ENCODE results near the gene MARK3. TPM values are rescaled to one million over a fixed set of nuclear protein-coding genes. Genes with fewer than 3 reads are reported as not detected.

The MARK3 gene
- total RNA-seq, 1 donor from 2014 or later, result 124 TPM

- Mint-ChIP-seq H3K27me3 (ENCODE audit: low read depth, unreplicated experiment) (no peaks in the 10 kb centered on the region), H3K4me1 (ENCODE audit: low read depth, unreplicated experiment) (peaks cover 27% of the 10 kb centered on the region), H3K36me3 (ENCODE audit: low read depth, unreplicated experiment) (peaks cover 4% of the 10 kb centered on the region), H3K27ac (ENCODE audit: unreplicated experiment) (no peak overlapping the region), H3K4me3 (ENCODE audit: unreplicated experiment) (no peak overlapping the region), H3K9me3 (ENCODE audit: unreplicated experiment) (no peaks in the 10 kb centered on the region)
- Histone ChIP-seq H3K9ac (ENCODE audit: low read length) (no peak overlapping the region), H3K27ac (ENCODE audit: low read depth, low read length) (no peak overlapping the region), H3K27me3 (ENCODE audit: insufficient read depth, low read length) (no peaks in the 10 kb centered on the region), H3K36me3 (ENCODE audit: insufficient read depth, low read length) (peaks cover 5% of the 10 kb centered on the region), H3K4me2 (ENCODE audit: low read length) (no peak overlapping the region), H4K20me1 (ENCODE audit: insufficient read depth, low read length) (peaks cover 91% of the 10 kb centered on the region), H2AFZ (ENCODE audit: low read depth, low read length) (no peak overlapping the region), H3K4me1 (ENCODE audit: insufficient read depth, low read length) (peaks cover 14% of the 10 kb centered on the region), H3K79me2 (ENCODE audit: insufficient read depth, low read length) (peaks cover 96% of the 10 kb centered on the region), H3K9me3 (ENCODE audit: insufficient read depth, low read depth, low read length) (no peaks in the 10 kb centered on the region), H3K4me3 (ENCODE audit: insufficient read depth, low read depth, low read length) (no peak overlapping the region)
- DNase-seq (ENCODE audit: low read depth) (no peak), FAIRE-seq (no peak)
- no peak for TF ChIP-seq EZH2 (IDR thresholded peaks at IDR 0.05; ENCODE audit: insufficient read depth, low read length)
- no peak for TF ChIP-seq CTCF (IDR thresholded peaks at IDR 0.05; ENCODE audit: insufficient read depth, low read depth, low read length)
These were observed 57.9 kb downstream of the MARK3 start for GRCh38 chr14:103443111-103443510.

GRCh38 chr14:103444837-103445524 is 59.8 kb downstream of the MARK3 start:
- Histone ChIP-seq H2AFZ (ENCODE audit: low read depth, low read length) (no peak overlapping the region), H3K4me1 (ENCODE audit: insufficient read depth, low read length) (peaks cover 14% of the 10 kb centered on the region), H3K36me3 (ENCODE audit: insufficient read depth, low read length) (peaks cover 2% of the 10 kb centered on the region), H4K20me1 (ENCODE audit: insufficient read depth, low read length) (peaks cover 83% of the 10 kb centered on the region), H3K9me3 (ENCODE audit: insufficient read depth, low read depth, low read length) (no peaks in the 10 kb centered on the region), H3K4me2 (ENCODE audit: low read length) (peak overlapping the region; percentile 16), H3K27me3 (ENCODE audit: insufficient read depth, low read length) (no peaks in the 10 kb centered on the region), H3K4me3 (ENCODE audit: insufficient read depth, low read depth, low read length) (no peak overlapping the region), H3K9ac (ENCODE audit: low read length) (no peak overlapping the region), H3K79me2 (ENCODE audit: insufficient read depth, low read length) (peaks cover 95% of the 10 kb centered on the region), H3K27ac (ENCODE audit: low read depth, low read length) (no peak overlapping the region)
- no peak overlapping the region for H3K27ac Mint-ChIP-seq (ENCODE audit: unreplicated experiment)
- H3K27me3 Mint-ChIP-seq (ENCODE audit: low read depth, unreplicated experiment), result no peaks in the 10 kb centered on the region
- DNase-seq (ENCODE audit: low read depth) (peak; percentile 58), FAIRE-seq (peak; percentile 37)
- no peaks in the 10 kb centered on the region for H3K9me3 Mint-ChIP-seq (ENCODE audit: unreplicated experiment)
- H3K4me1 Mint-ChIP-seq (ENCODE audit: low read depth, unreplicated experiment), result peaks cover 32% of the 10 kb centered on the region
- TF ChIP-seq EZH2 (IDR thresholded peaks at IDR 0.05; ENCODE audit: insufficient read depth, low read length), result no peak
- TF ChIP-seq CTCF (IDR thresholded peaks at IDR 0.05; ENCODE audit: insufficient read depth, low read depth, low read length), result no peak
- no peak overlapping the region for H3K4me3 Mint-ChIP-seq (ENCODE audit: unreplicated experiment)
- peaks cover 3% of the 10 kb centered on the region for H3K36me3 Mint-ChIP-seq (ENCODE audit: low read depth, unreplicated experiment)

GRCh38 chr14:103445806-103446205 is 60.6 kb downstream of the MARK3 start:
- peaks cover 14% of the 10 kb centered on the region for H3K4me1 ChIP-seq (ENCODE audit: insufficient read depth, low read length)
- H3K9me3 ChIP-seq (ENCODE audit: insufficient read depth, low read depth, low read length), result no peaks in the 10 kb centered on the region
- H3K9me3 Mint-ChIP-seq (ENCODE audit: unreplicated experiment), result no peaks in the 10 kb centered on the region
- no peak overlapping the region for H3K4me3 ChIP-seq (ENCODE audit: insufficient read depth, low read depth, low read length)
- peaks cover 79% of the 10 kb centered on the region for H4K20me1 ChIP-seq (ENCODE audit: insufficient read depth, low read length)
- peaks cover 3% of the 10 kb centered on the region for H3K36me3 Mint-ChIP-seq (ENCODE audit: low read depth, unreplicated experiment)
- DNase-seq (ENCODE audit: low read depth) (peak; percentile 20), FAIRE-seq (no peak)
- peaks cover 32% of the 10 kb centered on the region for H3K4me1 Mint-ChIP-seq (ENCODE audit: low read depth, unreplicated experiment)
- no peak overlapping the region for H3K9ac ChIP-seq (ENCODE audit: low read length)
- TF ChIP-seq CTCF (IDR thresholded peaks at IDR 0.05; ENCODE audit: insufficient read depth, low read depth, low read length) (no peak), EZH2 (IDR thresholded peaks at IDR 0.05; ENCODE audit: insufficient read depth, low read length) (no peak)
- no peaks in the 10 kb centered on the region for H3K27me3 ChIP-seq (ENCODE audit: insufficient read depth, low read length)
- peak overlapping the region; percentile 16 for H3K4me2 ChIP-seq (ENCODE audit: low read length)
- no peak overlapping the region for H3K27ac ChIP-seq (ENCODE audit: low read depth, low read length)
- H3K4me3 Mint-ChIP-seq (ENCODE audit: unreplicated experiment), result no peak overlapping the region
- no peaks in the 10 kb centered on the region for H3K27me3 Mint-ChIP-seq (ENCODE audit: low read depth, unreplicated experiment)
- H2AFZ ChIP-seq (ENCODE audit: low read depth, low read length), result no peak overlapping the region
- H3K36me3 ChIP-seq (ENCODE audit: insufficient read depth, low read length), result no peaks in the 10 kb centered on the region
- H3K27ac Mint-ChIP-seq (ENCODE audit: unreplicated experiment), result peak overlapping the region; percentile 8
- H3K79me2 ChIP-seq (ENCODE audit: insufficient read depth, low read length), result peaks cover 94% of the 10 kb centered on the region
